ENCODE results near the gene GALNT14.

GALNT14 gene

GRCh38 chr2:31033032-31033431 is 105.2 kb downstream of the GALNT14 start:
- H3K4me3 ChIP-seq (ENCODE audit: low read length): no peak overlapping the region
- no peak for DNase-seq (ENCODE audit: low read depth, low spot score)

GRCh38 chr2:31032475-31032874 is 105.8 kb downstream of the GALNT14 start:
- DNase-seq (ENCODE audit: low read depth, low spot score): no peak
- H3K4me3 ChIP-seq (ENCODE audit: low read length): no peak overlapping the region

GRCh38 chr2:31031132-31031706 is 107.0 kb downstream of the GALNT14 start:
- no peak for DNase-seq (ENCODE audit: low read depth, low spot score)
- H3K4me3 ChIP-seq (ENCODE audit: low read length): no peak overlapping the region

DNA sequence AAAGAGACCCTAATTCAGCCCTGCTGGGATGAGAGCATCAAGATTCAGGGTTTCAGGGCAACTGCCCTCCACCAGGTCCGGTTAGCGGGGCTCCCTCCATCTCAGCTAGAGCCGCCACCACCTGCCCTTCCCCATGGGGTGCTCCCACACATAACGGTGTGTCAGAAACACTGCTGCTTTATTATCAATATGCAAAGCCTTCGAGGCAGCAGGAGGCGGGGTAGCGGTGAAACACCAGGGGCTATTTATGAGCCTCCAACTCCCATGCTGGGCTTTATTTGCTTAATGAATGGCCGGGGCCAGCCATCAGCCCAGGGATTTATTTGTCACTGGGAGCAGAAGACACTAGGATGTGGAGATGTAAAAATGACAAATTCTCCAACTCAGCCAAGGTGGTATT is 109.8 kb downstream of the GALNT14 start:
- no peak overlapping the region for H3K4me3 ChIP-seq (ENCODE audit: low read length)
- DNase-seq (ENCODE audit: low read depth, low spot score): no peak

DNA sequence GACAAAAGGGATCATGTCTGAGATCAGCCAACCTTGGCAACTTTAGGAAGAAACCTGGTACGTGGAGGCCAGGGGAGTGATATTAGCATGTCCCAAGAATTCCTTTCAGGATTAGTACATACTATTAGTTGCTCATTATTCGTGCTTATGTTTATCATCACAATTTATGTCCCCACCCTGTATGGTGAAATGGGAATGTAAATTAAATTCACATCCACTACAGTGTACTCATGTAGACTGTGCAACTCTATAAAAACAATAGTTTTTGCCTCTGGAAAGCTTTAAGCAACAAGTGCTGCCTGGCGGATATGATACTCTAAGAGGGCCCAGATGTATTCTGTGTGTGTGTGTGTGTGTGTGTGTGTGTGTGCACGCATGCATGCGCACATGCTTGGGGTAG is 110.7 kb downstream of the GALNT14 start:
- no peak for DNase-seq (ENCODE audit: low read depth, low spot score)
- no peak overlapping the region for H3K4me3 ChIP-seq (ENCODE audit: low read length)

GRCh38 chr2:31023541-31023940 is 114.7 kb downstream of the GALNT14 start:
- DNase-seq (ENCODE audit: low read depth, low spot score): no peak
- no peak overlapping the region for H3K4me3 ChIP-seq (ENCODE audit: low read length)

- no peak for DNase-seq (ENCODE audit: low read depth, low spot score)
- no peak overlapping the region for H3K4me3 ChIP-seq (ENCODE audit: low read length)
Observed at GRCh38 chr2:31020713-31021112, 117.5 kb downstream of the GALNT14 start.

- no peak for DNase-seq (ENCODE audit: low read depth, low spot score)
- no peak overlapping the region for H3K4me3 ChIP-seq (ENCODE audit: low read length)
Observed at GRCh38 chr2:31018280-31018679, 120.0 kb downstream of the GALNT14 start.

GRCh38 chr2:31016648-31017047 is 121.6 kb downstream of the GALNT14 start:
- no peak overlapping the region for H3K4me3 ChIP-seq (ENCODE audit: low read length)

GRCh38 chr2:31014516-31014915 is 123.7 kb downstream of the GALNT14 start:
- H3K4me3 ChIP-seq (ENCODE audit: low read length): no peak overlapping the region
- no peak for DNase-seq (ENCODE audit: low read depth, low spot score)

More at GRCh38 chr2:31016648-31017047, 121.6 kb downstream of the GALNT14 start:
- DNase-seq (ENCODE audit: low read depth, low spot score): no peak

DNA sequence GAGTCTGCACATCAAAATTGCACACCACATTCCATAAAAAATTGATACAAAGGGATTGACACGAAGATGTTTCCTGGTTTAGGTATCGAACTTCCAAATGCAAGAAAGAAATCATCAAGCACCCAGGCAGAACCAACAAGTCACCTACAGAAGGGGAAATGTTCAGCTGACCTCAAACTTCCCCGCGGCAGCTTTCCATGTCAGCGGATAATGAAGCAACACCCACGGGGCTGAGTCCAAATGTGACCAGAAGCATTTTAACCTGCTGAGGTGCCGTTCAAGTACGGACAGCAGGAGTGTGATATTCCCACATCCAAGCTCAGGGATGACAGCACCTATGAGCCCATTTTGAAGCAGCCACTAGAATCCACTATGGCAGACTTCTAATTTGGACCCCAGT is 124.9 kb downstream of the GALNT14 start:
- no peak overlapping the region for H3K4me3 ChIP-seq (ENCODE audit: low read length)
- no peak for DNase-seq (ENCODE audit: low read depth, low spot score)

- DNase-seq (ENCODE audit: low read depth, low spot score): no peak
- no peak overlapping the region for H3K4me3 ChIP-seq (ENCODE audit: low read length)
Observed at GRCh38 chr2:31012406-31012805, 125.8 kb downstream of the GALNT14 start.

DNA sequence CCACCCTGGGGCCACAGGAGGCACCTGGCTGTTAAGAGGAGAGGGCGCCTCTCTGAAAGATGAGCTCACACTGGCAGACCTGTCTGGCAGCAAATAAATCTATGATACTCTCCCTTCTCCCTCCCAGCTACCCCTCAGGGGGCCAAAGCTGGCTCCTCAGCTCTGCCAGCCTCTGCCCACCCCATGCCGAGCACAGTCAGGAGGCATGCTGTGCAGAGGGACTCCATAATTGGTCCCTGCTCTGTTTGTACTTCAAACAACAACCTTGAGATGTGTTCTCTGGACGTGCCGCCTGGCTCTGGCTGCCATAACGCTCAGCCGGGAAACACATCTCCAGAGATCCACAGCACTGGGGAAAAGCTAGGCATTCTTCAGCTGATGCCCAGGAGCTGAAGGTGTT is 126.7 kb downstream of the GALNT14 start:
- no peak for DNase-seq (ENCODE audit: low read depth, low spot score)
- H3K4me3 ChIP-seq (ENCODE audit: low read length): no peak overlapping the region

DNA sequence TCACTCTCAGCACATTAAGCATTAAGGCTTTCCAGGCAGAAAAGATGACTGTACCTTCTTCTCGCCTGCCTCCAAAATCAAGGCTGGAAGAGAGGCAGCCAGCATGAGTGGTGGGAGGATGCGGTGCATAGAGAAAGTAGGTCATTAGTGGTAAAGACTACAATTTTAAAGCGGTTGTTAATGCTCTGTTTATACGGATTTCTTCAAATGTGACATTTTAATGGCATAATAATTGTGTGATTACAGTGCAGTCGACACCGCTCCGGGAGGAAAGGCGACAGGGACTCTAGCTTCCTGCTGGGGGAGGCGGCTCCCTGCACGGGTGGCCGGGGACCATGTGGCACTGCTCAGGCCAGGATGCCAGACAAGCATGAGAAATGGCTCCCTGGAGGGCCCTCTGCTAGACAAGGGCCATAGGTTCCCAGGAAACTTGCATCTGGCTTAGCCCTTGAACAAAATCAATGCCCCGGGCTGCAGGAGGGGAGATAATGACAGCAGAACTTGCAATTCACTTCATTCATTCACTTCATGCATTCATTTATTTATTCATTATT is 129.6 kb downstream of the GALNT14 start:
- DNase-seq (ENCODE audit: low read depth, low spot score): no peak
- no peak overlapping the region for H3K4me3 ChIP-seq (ENCODE audit: low read length)

DNA sequence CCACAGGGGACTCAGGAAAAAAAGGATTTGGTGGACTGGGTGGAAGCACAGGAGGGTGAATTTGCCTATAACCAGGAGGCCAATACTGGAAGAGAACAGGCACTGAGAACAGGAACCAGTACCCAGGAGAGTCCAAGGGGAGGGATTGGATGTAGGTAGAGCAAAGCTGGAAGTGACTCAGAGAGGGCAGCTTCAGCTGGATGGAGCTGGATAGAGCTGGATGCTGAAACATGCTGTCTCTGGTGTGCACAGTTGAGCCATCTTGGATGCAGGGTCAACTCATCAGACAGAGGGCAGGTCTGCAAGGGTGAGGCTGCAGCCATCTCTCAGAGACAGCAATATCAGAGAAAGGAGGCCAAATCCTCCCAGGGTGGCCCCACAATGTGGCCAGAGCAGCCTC is 134.0 kb downstream of the GALNT14 start:
- H3K4me3 ChIP-seq (ENCODE audit: low read length): no peak overlapping the region
- DNase-seq (ENCODE audit: low read depth, low spot score): no peak

DNA sequence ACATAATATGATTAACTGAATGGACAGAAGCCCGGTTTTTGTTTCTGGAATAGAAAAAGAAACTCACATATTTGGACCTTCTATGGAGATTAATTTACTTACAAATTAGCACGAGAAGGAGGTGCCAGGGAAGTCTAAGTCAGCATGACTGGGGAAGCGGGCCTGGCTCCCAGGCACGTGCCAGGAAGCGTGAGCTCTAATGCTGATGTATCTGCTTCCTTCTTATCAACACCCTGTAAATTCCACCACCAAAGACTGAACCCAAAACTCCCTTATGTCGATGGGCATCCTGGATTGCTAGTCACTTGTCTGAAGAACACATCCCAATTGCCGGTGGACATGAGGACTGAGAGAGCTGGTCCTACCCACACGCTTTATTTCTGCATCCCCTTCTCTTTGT is 134.5 kb downstream of the GALNT14 start:
- H3K4me3 ChIP-seq (ENCODE audit: low read length): no peak overlapping the region
- DNase-seq (ENCODE audit: low read depth, low spot score): no peak

GRCh38 chr2:31002537-31003150 is 135.6 kb downstream of the GALNT14 start:
- H3K4me3 ChIP-seq (ENCODE audit: low read length): no peak overlapping the region
- DNase-seq (ENCODE audit: low read depth, low spot score): no peak

- DNase-seq (ENCODE audit: low read depth, low spot score): no peak
- H3K4me3 ChIP-seq (ENCODE audit: low read length): no peak overlapping the region
Observed at GRCh38 chr2:31000970-31001369, 137.3 kb downstream of the GALNT14 start.

DNA sequence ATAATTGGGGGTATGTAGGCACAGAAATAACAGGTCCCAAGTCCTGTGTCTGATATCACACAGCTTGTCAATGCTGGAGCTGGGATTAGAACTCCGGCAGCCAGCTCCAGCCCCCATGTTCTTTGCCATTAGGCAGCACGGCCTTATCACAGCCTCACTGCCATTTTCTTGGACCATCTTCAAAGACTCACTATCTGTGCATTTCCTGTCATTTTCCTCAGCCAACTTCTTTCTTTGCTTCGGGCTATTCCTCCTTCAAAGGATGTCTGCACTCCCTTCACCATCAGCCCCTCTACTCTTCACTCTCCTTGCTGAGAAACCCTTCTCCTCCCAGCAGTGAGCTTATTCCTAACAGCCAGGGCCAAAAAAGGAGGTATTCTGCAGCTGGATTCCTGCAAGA is 139.6 kb downstream of the GALNT14 start:
- no peak overlapping the region for H3K4me3 ChIP-seq (ENCODE audit: low read length)
- no peak for DNase-seq (ENCODE audit: low read depth, low spot score)

GRCh38 chr2:30997979-30998378 is 140.3 kb downstream of the GALNT14 start:
- no peak overlapping the region for H3K4me3 ChIP-seq (ENCODE audit: low read length)
- DNase-seq (ENCODE audit: low read depth, low spot score): no peak

Measured in Jurkat, Clone E6-1 (cell line).